Gastrocnemius medialis (tissue), 4 donors: ENCODE results near the gene CALR. TPM values are rescaled to one million over a fixed set of nuclear protein-coding genes. Genes with fewer than 3 reads are reported as not detected.

Experiments used
- ATAC-seq, 2 donors: fragments of 150-250 bp; one replicate each; pipeline ENCODE4 v1.9.1; 2016
- DNase-seq, 2 donors: peaks; one replicate each; pipeline ENCODE4 v3.0.0-alpha.2; 2019
- H3K27ac ChIP-seq, 4 donors: fragments of 200-600 bp; sonication (generic); 1 replicate in 1 of 4; 2 replicates in 3 of 4; pipeline ENCODE4 v1.5.1; 2016 to 2018; ENCODE audit warnings: mild to moderate bottlenecking in 2 of 4, moderate library complexity in 1 of 4
- H3K27me3 ChIP-seq, 3 donors: fragments of 200-600 bp; sonication (generic) in 2 of 3; 1 replicate in 1 of 3; 2 replicates in 2 of 3; pipeline versions ENCODE4 v1.5.1 to v1.6.0; 2016 to 2019; ENCODE audit warnings: mild to moderate bottlenecking in 1 of 3, moderate library complexity in 1 of 3
- H3K36me3 ChIP-seq, 2 donors: fragments of 200-600 bp; sonication (generic) in 1 of 2; one replicate each; pipeline ENCODE4 v1.5.1; 2017 to 2018
- H3K4me1 ChIP-seq, 2 donors: fragments of 200-600 bp; sonication (generic) in 1 of 2; one replicate each; pipeline ENCODE4 v1.5.1; 2016 to 2017; ENCODE audit warnings: mild to moderate bottlenecking in 2 of 2
- H3K4me3 ChIP-seq, 4 donors: fragments of 200-600 bp; sonication (generic) in 3 of 4; 1 replicate in 1 of 4; 2 replicates in 3 of 4; pipeline ENCODE4 v1.5.1; 2016 to 2019; ENCODE audit warnings: mild to moderate bottlenecking in 2 of 4
- H3K9me3 ChIP-seq, 3 donors: fragments of 200-600 bp; sonication (generic) in 2 of 3; 1 replicate in 1 of 3; 2 replicates in 2 of 3; pipeline ENCODE4 v1.5.1; 2016 to 2019
- CTCF ChIP-seq, 5 experiments: fragments of 450-650 bp in 3 of 5; fragments of 200-600 bp in 2 of 5; sonication (generic) in 2 of 5; IDR thresholded peaks in 4 of 5; conservative IDR thresholded peaks in 1 of 5; 1 replicate in 4 of 5; 2 replicates in 1 of 5; pipeline ENCODE4 v1.5.1; 2016 to 2019; ENCODE audit warnings: antibody characterized with exemption in 5 of 5, mild to moderate bottlenecking in 3 of 5, moderate library complexity in 3 of 5
- POLR2A ChIP-seq, 2 donors: fragments of 450-650 bp; IDR thresholded peaks; one replicate each; pipeline ENCODE4 v1.6.1; 2017; ENCODE audit warnings: antibody characterized with exemption in 2 of 2, mild to moderate bottlenecking in 2 of 2, moderate library complexity in 2 of 2
- in situ Hi-C, 4 donors: fragments of 200-750 bp; cut with MboI; loops; one replicate each; pipeline versions ENCODE4 v1.15.0 to v1.8.0; 2017; ENCODE audit warnings: low sequenced_read_pairs in 4 of 4
- intact Hi-C: fragments of 100-400 bp; cut with DNase I; formaldehyde crosslinking; loops from one replicate; pipeline ENCODE4 v1.15.1; 2023; ENCODE audit warnings: low total_unique reads
- total RNA-seq, 4 donors: library from RNA; depleted of rRNA; stranded (reverse); fragments of >200 nt; gene quantifications; one replicate each; pipeline versions ENCODE4 v1.1.0 to v1.2.3, GENCODE V29; 2016

CALR gene
- total RNA-seq, 4 donors from 2014 or later: 110 to 195 (median 135) TPM

GRCh38 chr19:12984683-12985048 lies 46.3 kb downstream of the CALR start:
- no peaks in the 10 kb centered on the region for H3K9me3 ChIP-seq
- peak in 1 of 2 donors; percentile 9 for ATAC-seq
- in situ Hi-C loops (loop anchor here (5.0 to 10.0 kb wide), 3 partner anchors 50 to 110 kb away; no protein-coding TSS in a partner anchor), intact Hi-C loops (loop anchor here (2.0 kb wide), 1 partner anchor 48 kb away; no protein-coding TSS in a partner anchor)
- H3K4me3 ChIP-seq: no peak overlapping the region
- H3K36me3 ChIP-seq: no peaks in the 10 kb centered on the region
- H3K27ac ChIP-seq: peak overlapping the region; percentile 78 to 87 (median 84)
- no peaks in the 10 kb centered on the region for H3K27me3 ChIP-seq
- DNase-seq: no peak
- no peak for TF ChIP-seq CTCF (IDR thresholded peaks at IDR 0.05 in 4 of 5, conservative IDR thresholded peaks at IDR 0.05 in 1 of 5)
- no peak for TF ChIP-seq POLR2A (IDR thresholded peaks at IDR 0.05)
- H3K4me1 ChIP-seq: peaks cover 18 to 20% of the 10 kb centered on the region in 2 donors

DNA sequence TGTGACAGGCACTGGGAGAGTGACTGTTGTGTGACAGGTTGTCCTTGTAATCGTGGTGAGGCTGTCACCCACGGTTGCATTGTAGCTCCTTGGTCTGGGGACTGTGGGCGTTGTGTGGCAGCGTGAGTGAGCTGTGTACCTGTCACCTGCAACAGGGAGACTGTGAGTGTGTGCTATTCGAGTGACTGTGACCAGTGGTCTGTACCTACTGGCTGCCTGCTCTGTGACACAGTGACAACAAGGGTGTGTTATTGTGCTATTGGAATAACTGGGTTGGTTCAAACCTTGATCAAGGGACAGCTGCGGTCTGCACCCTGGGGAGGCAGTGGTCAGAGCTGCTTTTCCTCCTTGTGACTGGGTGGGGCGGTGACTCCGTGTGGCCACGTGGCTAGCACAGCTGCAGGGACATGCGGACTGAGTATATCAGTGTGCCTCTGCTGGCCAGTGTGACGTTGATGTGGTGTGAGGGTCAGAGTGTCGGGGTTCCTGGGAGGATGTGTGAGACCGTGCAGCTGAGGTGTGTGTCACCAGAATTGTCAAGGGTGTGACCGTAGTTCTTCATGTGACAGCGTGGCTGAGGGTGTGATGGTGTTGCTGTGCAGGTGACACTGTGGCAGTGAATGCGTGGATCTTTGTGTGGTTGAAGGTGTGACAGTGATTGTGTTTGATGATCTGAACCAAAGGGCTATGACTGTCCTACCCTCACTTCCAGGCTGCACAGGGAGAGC lies 46.8 kb downstream of the CALR start:
- DNase-seq (peak; percentile 89 to 94), ATAC-seq (peak; percentile 89 to 93)
- intact Hi-C loops: loop anchor here (2.0 kb wide), 1 partner anchor 48 kb away; no protein-coding TSS in a partner anchor
- Histone ChIP-seq H3K9me3 (no peaks in the 10 kb centered on the region), H3K4me1 (peaks cover 18 to 20% of the 10 kb centered on the region in 2 donors), H3K36me3 (no peaks in the 10 kb centered on the region), H3K27ac (peak overlapping the region; percentile 78 to 87 (median 84)), H3K4me3 (no peak overlapping the region), H3K27me3 (no peaks in the 10 kb centered on the region)
- in situ Hi-C loops: loop anchor here in 3 of 4 donors (10.0 kb wide), 2 partner anchors 50 to 110 kb away; no protein-coding TSS in a partner anchor
- peak; percentile 55 to 63 for TF ChIP-seq POLR2A (IDR thresholded peaks at IDR 0.05)
- peak in 1 of 5 experiments; percentile 11 for TF ChIP-seq CTCF (IDR thresholded peaks at IDR 0.05 in 4 of 5, conservative IDR thresholded peaks at IDR 0.05 in 1 of 5)

- Histone ChIP-seq H3K9me3 (no peaks in the 10 kb centered on the region), H3K36me3 (no peaks in the 10 kb centered on the region), H3K27ac (no peak overlapping the region), H3K27me3 (no peaks in the 10 kb centered on the region), H3K4me3 (no peak overlapping the region), H3K4me1 (peaks cover 18 to 20% of the 10 kb centered on the region in 2 donors)
- intact Hi-C loops (no loop called here), in situ Hi-C loops (loop anchor here in 3 of 4 donors (10.0 kb wide), 2 partner anchors 48 to 108 kb away; no protein-coding TSS in a partner anchor)
- ATAC-seq (no peak), DNase-seq (no peak)
- TF ChIP-seq CTCF (IDR thresholded peaks at IDR 0.05 in 4 of 5, conservative IDR thresholded peaks at IDR 0.05 in 1 of 5): no peak
- no peak for TF ChIP-seq POLR2A (IDR thresholded peaks at IDR 0.05)
These were observed 48.3 kb downstream of the CALR start for GRCh38 chr19:12986726-12987125.

DNA sequence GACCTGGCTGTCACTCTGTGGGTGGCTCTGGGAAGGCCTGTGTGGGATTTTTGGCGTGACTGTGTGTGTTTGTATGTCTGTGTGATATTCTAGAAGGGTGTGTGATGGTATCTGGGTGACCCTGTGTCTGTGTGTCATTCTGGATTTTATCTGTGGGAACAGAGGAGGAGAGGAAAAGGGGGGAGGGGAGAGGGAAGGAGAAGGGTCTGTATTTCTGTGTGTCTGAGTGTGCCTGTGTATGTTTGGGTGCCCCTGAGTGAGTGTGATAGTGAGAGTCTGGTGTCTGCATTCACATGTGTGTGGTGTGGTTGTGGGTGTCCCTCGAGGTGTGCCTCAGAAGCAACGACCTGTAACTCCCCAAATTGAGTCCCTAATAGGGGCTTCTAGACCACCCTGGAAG lies 48.8 kb downstream of the CALR start:
- Histone ChIP-seq H3K4me1 (peaks cover 18 to 20% of the 10 kb centered on the region in 2 donors), H3K27me3 (no peaks in the 10 kb centered on the region), H3K36me3 (no peaks in the 10 kb centered on the region), H3K4me3 (no peak overlapping the region), H3K27ac (no peak overlapping the region), H3K9me3 (no peaks in the 10 kb centered on the region)
- DNase-seq (no peak), ATAC-seq (no peak)
- intact Hi-C loops (no loop called here), in situ Hi-C loops (loop anchor here in 3 of 4 donors (10.0 kb wide), 2 partner anchors 48 to 108 kb away; no protein-coding TSS in a partner anchor)
- no peak for TF ChIP-seq CTCF (IDR thresholded peaks at IDR 0.05 in 4 of 5, conservative IDR thresholded peaks at IDR 0.05 in 1 of 5)
- no peak for TF ChIP-seq POLR2A (IDR thresholded peaks at IDR 0.05)
